ENCODE results near the gene KCTD21.

Gene KCTD21

DNA sequence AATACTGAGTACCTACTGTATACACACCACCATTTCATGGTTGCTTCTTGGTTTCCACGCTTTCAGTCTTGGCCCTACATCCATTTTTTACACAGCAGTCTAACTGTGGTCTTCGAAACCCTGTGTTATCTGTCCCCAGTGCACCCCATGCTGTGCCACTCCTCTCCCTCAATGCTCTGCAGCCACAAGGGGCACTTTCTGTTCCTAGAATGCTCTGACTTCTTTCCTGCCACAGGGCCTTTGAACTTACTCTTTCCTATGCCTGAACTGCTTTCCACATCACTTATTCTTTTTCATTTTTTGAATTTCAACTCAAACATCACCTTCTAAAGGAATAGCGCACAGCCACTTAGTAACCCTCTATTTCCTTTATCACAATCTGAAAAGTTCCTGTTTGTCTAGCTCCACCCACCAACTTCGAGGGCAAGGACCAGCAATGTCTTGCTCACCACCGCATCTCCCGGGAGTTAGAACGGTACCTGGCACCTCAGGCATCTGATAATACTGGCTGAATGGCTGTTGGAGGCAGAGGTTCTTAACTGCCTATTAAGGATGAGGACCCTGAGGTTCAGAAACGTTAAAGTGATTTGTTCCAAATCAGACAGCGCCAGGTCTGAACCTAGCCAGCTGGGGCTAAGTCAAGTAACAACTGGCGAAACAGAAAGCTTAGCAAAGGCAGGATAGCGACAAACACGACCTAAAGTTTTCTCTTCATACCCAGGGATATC is 49.6 kb downstream of the KCTD21 start:
- no peak for DNase-seq

DNA sequence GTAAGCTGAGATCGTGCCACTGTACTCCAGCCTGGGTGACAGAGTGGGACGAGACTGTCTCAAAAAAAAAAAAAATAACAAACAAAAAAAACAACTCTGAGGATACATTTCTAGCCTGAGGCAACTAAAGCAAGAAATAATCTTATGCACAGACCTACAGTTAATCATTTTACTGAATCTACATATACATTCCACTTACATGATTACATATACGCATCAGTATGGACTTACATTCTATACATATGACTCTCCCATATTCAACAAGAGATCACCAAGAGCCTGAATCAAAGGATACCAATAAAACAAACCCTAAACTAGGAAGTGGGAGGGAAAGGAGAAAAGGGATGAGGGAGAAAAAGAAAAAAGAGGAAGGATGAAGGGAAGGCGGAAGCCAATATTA is 50.1 kb downstream of the KCTD21 start:
- DNase-seq, result no peak

DNA sequence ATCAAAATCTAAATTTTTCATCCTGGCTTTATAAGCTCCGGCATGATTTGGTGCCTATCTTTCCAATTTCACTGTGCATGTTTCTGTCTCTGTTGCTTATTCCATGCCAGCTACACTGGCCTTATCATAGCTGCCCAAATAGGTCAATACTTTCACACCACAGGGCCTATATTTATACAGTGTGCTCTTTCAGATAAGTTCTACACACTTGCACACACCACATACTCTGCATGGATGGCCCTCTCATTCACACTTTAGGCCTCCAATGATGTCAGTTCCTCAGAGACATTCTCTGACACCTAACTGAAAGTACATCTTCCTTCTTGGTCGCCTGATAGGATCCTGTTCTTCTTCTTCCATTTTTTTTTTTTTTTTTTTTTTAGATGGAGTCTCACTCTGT is 56.0 kb downstream of the KCTD21 start:
- DNase-seq, result no peak

DNA sequence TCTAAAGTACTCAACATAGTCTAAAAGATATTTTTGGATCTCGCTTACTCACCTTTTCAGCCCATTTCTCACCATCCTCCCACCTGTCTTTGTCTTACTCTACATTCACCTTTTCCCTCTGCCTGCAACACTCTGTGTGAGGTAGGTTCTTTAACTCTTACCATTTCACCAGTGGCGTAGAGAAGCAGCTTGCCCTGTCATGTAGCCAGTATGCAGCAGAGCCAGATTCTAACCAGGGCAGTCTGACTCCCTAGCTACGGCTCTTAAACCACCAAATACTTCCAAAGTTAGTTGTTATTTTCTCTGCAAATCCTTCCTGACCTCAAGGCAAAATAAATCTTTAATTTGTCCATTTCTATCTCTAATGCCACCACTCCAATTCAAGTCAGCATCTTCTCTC is 56.5 kb downstream of the KCTD21 start:
- DNase-seq, result no peak

DNA sequence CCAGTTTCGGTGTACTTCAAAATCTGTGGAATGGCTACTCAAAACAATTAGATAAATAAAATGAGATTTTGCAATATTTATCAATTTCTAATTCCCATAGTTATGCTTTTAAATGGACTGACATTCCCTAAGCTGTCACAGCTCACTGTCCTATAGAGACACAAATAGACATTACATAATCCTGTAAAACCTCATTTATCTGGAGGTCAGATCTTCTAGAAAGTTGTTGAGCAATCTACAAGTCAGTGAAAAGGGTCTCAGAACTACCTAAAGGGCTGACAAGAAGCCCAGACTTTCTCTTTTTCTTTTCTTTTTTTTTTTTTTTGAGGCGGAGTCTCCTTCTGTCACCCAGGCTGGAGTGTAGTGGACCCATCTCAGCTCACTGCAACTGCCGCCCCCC is 61.0 kb downstream of the KCTD21 start:
- no peak for DNase-seq

All from C1 segment of cervical spinal cord (tissue), 14 donors.